GM21576 (cell line): ENCODE results near the gene FAM170B.

Experiments used
- ATAC-seq: cut with Tn5 transposase; IDR thresholded peaks from one replicate; pipeline ENCODE4 v1.9.1; 2021; ENCODE audit warnings: mild to moderate bottlenecking, moderate library complexity; ENCODE audit not compliant: unreplicated experiment

FAM170B gene

GRCh38 chr10:49170632-49171325 is 37.0 kb upstream of the FAM170B start:
- no peak for ATAC-seq

- no peak for ATAC-seq
These were observed 36.0 kb upstream of the FAM170B start for GRCh38 chr10:49169776-49170175.

GRCh38 chr10:49168831-49169500 is 35.1 kb upstream of the FAM170B start:
- no peak for ATAC-seq

- no peak for ATAC-seq
These were observed 34.3 kb upstream of the FAM170B start for GRCh38 chr10:49168171-49168540.

- ATAC-seq = no peak
These were observed 33.8 kb upstream of the FAM170B start for GRCh38 chr10:49167425-49168170.

GRCh38 chr10:49166484-49167400 is 32.9 kb upstream of the FAM170B start:
- no peak for ATAC-seq

GRCh38 chr10:49165821-49166483 is 32.1 kb upstream of the FAM170B start:
- no peak for ATAC-seq

- no peak for ATAC-seq
These were observed 31.4 kb upstream of the FAM170B start for GRCh38 chr10:49165259-49165658.

- peak; percentile 88 for ATAC-seq
These were observed 30.9 kb upstream of the FAM170B start for GRCh38 chr10:49164559-49165188.

- ATAC-seq = no peak
These were observed 29.9 kb upstream of the FAM170B start for GRCh38 chr10:49163741-49164140.

GRCh38 chr10:49162761-49163310 is 29.0 kb upstream of the FAM170B start:
- no peak for ATAC-seq

GRCh38 chr10:49162063-49162462 is 28.2 kb upstream of the FAM170B start:
- no peak for ATAC-seq

- ATAC-seq = no peak
These were observed 27.7 kb upstream of the FAM170B start for GRCh38 chr10:49161411-49161997.

- ATAC-seq = no peak
These were observed 27.0 kb upstream of the FAM170B start for GRCh38 chr10:49160814-49161213.

GRCh38 chr10:49160110-49160509 is 26.3 kb upstream of the FAM170B start:
- no peak for ATAC-seq

- no peak for ATAC-seq
These were observed 25.1 kb upstream of the FAM170B start for GRCh38 chr10:49158915-49159314.

- ATAC-seq = no peak
These were observed 24.6 kb upstream of the FAM170B start for GRCh38 chr10:49158404-49158803.

- no peak for ATAC-seq
These were observed 23.4 kb upstream of the FAM170B start for GRCh38 chr10:49157229-49157628.

GRCh38 chr10:49154641-49155040 is 20.8 kb upstream of the FAM170B start:
- ATAC-seq = no peak
